ENCODE data around the gene AGTPBP1.

The AGTPBP1 gene

GRCh38 chr9:85717220-85717619, 24.5 kb downstream of the AGTPBP1 start:
- no peak for DNase-seq (ENCODE audit: low read depth)

- no peak for DNase-seq (ENCODE audit: low read depth)
Observed at GRCh38 chr9:85716031-85716877, 25.5 kb downstream of the AGTPBP1 start.

- DNase-seq (ENCODE audit: low read depth), result no peak
Observed at GRCh38 chr9:85715587-85715986, 26.2 kb downstream of the AGTPBP1 start.

GRCh38 chr9:85713897-85714296, 27.9 kb downstream of the AGTPBP1 start:
- no peak for DNase-seq (ENCODE audit: low read depth)

GRCh38 chr9:85704744-85705143, 37.0 kb downstream of the AGTPBP1 start:
- no peak for DNase-seq (ENCODE audit: low read depth)

GRCh38 chr9:85703398-85703797, 38.4 kb downstream of the AGTPBP1 start:
- no peak for DNase-seq (ENCODE audit: low read depth)

GRCh38 chr9:85702726-85703289, 38.9 kb downstream of the AGTPBP1 start:
- no peak for DNase-seq (ENCODE audit: low read depth)

- no peak for DNase-seq (ENCODE audit: low read depth)
Observed at GRCh38 chr9:85702191-85702590, 39.6 kb downstream of the AGTPBP1 start.

GRCh38 chr9:85700330-85700729, 41.4 kb downstream of the AGTPBP1 start:
- DNase-seq (ENCODE audit: low read depth), result no peak

- no peak for DNase-seq (ENCODE audit: low read depth)
Observed at GRCh38 chr9:85688361-85688760, 53.4 kb downstream of the AGTPBP1 start.

- DNase-seq (ENCODE audit: low read depth), result no peak
Observed at GRCh38 chr9:85685081-85685480, 56.7 kb downstream of the AGTPBP1 start.

GRCh38 chr9:85676790-85677189, 65.0 kb downstream of the AGTPBP1 start:
- DNase-seq (ENCODE audit: low read depth), result no peak

- DNase-seq (ENCODE audit: low read depth), result no peak
Observed at GRCh38 chr9:85667374-85667773, 74.4 kb downstream of the AGTPBP1 start.

GRCh38 chr9:85666086-85666485, 75.7 kb downstream of the AGTPBP1 start:
- DNase-seq (ENCODE audit: low read depth), result no peak

- no peak for DNase-seq (ENCODE audit: low read depth)
Observed at GRCh38 chr9:85662573-85662972, 79.2 kb downstream of the AGTPBP1 start.

GRCh38 chr9:85658716-85659115, 83.0 kb downstream of the AGTPBP1 start:
- no peak for DNase-seq (ENCODE audit: low read depth)

- no peak for DNase-seq (ENCODE audit: low read depth)
Observed at GRCh38 chr9:85653153-85653552, 88.6 kb downstream of the AGTPBP1 start.

GRCh38 chr9:85647571-85647970, 94.2 kb downstream of the AGTPBP1 start:
- DNase-seq (ENCODE audit: low read depth), result no peak

GRCh38 chr9:85645909-85646627, 95.7 kb downstream of the AGTPBP1 start:
- DNase-seq (ENCODE audit: low read depth), result no peak

- no peak for DNase-seq (ENCODE audit: low read depth)
Observed at GRCh38 chr9:85640425-85640824, 101.3 kb downstream of the AGTPBP1 start.

- DNase-seq (ENCODE audit: low read depth), result no peak
Observed at GRCh38 chr9:85639675-85640186, 102.0 kb downstream of the AGTPBP1 start.

- DNase-seq (ENCODE audit: low read depth), result no peak
Observed at GRCh38 chr9:85631809-85632208, 109.9 kb downstream of the AGTPBP1 start.

- DNase-seq (ENCODE audit: low read depth), result no peak
Observed at GRCh38 chr9:85630676-85631075, 111.1 kb downstream of the AGTPBP1 start.

Measured in T-helper 22 cell (primary cell).